Measurements from ENCODE around the gene SF3B3. TPM values are rescaled to one million over a fixed set of nuclear protein-coding genes. Genes with fewer than 3 reads are reported as not detected.
A peak's percentile ranks its signal among the peaks of the same experiment; 100 is the strongest.
"Not testable (repeated sequence)": the region's sequence is repeated elsewhere in the genome, so short reads cannot be mapped to it uniquely, and the experiment has no call there.

The SF3B3 gene
- total RNA-seq, 1 donor from 2014 or later: 129 TPM

DNA sequence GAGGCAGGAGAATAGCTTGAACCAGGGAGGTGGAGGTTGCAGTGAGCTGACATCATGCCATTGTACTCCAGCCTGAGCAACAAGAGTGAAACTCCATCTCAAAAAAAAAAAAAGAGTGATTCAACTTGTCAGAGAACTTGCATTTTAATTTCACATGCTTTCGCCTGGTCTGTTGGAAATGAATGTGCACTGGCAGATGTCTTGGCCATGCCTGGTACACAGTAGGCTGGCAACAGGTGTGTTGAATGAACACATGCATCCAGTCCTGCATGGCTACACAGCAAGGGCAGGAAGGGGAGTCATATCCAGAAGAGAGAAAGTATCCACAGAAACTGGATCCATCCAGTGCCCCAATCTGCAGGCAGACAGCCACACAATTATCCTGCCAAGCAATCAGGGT, 11.8 kb upstream of the SF3B3 start:
- no peak for DNase-seq
- Histone ChIP-seq H3K27ac (replicated peaks) (no peak overlapping the region), H3K4me1 (no peaks in the 10 kb centered on the region), H3K4me3 (no peak overlapping the region), H3K27me3 (ENCODE audit: low read depth) (no peaks in the 10 kb centered on the region), H3K9me3 (replicated peaks) (no peaks in the 10 kb centered on the region), H3K36me3 (peaks cover 100% of the 10 kb centered on the region)
- TF ChIP-seq, protein P1, sequence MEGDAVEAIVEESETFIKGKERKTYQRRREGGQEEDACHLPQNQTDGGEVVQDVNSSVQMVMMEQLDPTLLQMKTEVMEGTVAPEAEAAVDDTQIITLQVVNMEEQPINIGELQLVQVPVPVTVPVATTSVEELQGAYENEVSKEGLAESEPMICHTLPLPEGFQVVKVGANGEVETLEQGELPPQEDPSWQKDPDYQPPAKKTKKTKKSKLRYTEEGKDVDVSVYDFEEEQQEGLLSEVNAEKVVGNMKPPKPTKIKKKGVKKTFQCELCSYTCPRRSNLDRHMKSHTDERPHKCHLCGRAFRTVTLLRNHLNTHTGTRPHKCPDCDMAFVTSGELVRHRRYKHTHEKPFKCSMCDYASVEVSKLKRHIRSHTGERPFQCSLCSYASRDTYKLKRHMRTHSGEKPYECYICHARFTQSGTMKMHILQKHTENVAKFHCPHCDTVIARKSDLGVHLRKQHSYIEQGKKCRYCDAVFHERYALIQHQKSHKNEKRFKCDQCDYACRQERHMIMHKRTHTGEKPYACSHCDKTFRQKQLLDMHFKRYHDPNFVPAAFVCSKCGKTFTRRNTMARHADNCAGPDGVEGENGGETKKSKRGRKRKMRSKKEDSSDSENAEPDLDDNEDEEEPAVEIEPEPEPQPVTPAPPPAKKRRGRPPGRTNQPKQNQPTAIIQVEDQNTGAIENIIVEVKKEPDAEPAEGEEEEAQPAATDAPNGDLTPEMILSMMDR (IDR thresholded peaks at IDR 0.05; ENCODE audit: borderline replicate concordance): no peak
- intact Hi-C loops (cut with micrococcal nuclease): no loop called here

DNA sequence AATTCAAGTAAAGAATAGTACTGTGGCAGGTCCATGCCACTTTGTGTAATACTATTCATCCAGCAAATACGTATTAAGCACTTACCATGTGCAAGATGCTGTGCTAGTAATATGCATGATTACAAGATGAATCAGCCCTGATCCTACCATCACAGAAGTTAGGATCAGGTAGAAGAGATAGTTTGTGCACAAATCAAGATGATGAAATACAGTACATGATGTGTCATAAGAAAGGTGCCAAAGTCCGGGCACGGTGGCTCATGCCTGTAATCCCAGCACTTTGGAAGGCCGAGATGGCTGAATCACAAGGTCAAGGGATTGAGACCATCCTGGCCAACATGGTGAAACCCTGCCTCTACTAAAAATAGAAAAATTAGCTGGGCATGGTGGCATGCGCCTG, 11.2 kb upstream of the SF3B3 start:
- H3K4me1 ChIP-seq: no peaks in the 10 kb centered on the region
- no peak for DNase-seq
- H3K4me3 ChIP-seq: no peak overlapping the region
- H3K9me3 ChIP-seq (replicated peaks): no peaks in the 10 kb centered on the region
- H3K27me3 ChIP-seq (ENCODE audit: low read depth): no peaks in the 10 kb centered on the region
- TF ChIP-seq, protein P1 (IDR thresholded peaks at IDR 0.05; ENCODE audit: borderline replicate concordance): no peak
- intact Hi-C loops (cut with micrococcal nuclease): no loop called here
- H3K36me3 ChIP-seq: peaks cover 100% of the 10 kb centered on the region
- no peak overlapping the region for H3K27ac ChIP-seq (replicated peaks)

DNA sequence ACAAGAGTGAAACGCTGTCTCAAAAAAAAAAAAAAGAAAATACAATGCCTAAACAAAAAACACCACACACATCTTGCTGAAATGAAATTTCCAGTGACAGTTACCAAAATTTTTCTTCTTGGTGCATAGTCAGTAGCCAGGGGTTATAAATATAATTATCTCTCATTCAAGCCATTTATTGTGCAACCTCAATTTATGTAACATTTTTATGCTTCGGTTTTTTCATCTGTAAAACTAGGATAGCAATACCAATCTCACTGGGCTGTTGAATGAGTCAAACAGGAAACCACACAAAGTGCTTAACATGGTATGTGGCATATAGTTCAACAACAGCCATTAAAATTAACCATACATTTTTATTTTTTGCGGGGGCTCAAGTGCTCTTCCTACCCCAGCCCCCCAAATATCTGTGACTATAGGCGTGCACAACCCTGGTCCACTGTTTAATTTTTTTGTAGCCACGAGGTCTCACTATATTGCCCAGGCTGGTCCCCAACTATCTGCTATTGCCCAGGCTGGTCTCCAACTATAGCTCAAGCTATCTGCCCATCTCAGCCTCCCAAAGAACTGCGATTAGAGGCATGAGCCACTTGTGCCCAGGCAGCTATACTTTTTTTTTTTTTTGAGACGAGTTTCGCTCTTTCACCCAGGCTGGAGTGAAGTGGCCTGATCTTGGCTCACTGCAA, 2.9 kb upstream of the SF3B3 start:
- intact Hi-C loops (cut with micrococcal nuclease): no loop called here
- DNase-seq: no peak

DNA sequence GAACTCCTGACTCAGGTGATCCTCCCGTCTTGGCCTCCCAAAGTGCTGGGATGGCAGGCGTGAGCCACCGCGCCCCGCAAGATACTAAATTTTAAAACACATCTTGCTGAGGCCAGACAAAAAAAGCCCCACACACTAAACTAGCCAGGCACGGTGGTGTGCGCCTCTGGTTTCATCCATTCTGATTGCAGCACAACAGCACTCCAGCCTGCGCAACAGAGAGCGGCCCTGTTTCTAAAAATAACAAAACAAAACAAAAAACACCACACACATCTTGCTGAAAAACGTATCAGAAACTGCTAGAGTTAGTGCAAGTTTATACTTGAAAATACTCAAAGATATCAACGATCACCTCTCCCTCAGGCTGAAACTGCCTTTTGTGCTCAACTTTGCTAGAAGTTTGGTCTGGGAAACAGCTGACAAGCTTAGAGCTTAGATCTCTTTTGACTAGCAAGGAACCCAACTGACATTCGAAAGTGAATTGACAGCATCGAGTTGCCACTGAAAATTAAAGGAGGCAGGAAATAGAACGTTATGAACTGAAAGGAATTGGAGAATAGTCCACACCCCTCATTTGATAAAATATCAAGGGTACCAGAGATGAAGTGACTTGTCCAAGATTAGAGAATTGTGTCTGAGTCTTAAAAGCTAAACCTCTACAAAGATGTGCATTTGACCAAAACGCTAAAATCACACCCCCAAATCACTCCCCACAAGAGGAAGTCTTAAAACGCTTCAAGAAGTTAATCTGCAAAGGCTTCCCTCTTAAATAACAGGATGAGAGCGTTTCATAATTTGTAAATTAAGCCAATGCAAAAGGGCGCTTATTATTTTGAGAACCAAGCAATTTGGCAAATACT, 1.2 kb upstream of the SF3B3 start:
- intact Hi-C loops (cut with micrococcal nuclease): no loop called here
- peak overlapping the region; percentile 93 for H3K27ac ChIP-seq (replicated peaks)

More for the DNA sequence above, 2.9 kb upstream of the SF3B3 start:
- Histone ChIP-seq H3K4me3 (no peak overlapping the region), H3K27me3 (ENCODE audit: low read depth) (no peaks in the 10 kb centered on the region), H3K36me3 (peaks cover 32% of the 10 kb centered on the region), H3K27ac (replicated peaks) (no peak overlapping the region), H3K4me1 (peaks cover 36% of the 10 kb centered on the region), H3K9me3 (replicated peaks) (no peaks in the 10 kb centered on the region)
- TF ChIP-seq, protein P1 (IDR thresholded peaks at IDR 0.05; ENCODE audit: borderline replicate concordance): no peak

DNA sequence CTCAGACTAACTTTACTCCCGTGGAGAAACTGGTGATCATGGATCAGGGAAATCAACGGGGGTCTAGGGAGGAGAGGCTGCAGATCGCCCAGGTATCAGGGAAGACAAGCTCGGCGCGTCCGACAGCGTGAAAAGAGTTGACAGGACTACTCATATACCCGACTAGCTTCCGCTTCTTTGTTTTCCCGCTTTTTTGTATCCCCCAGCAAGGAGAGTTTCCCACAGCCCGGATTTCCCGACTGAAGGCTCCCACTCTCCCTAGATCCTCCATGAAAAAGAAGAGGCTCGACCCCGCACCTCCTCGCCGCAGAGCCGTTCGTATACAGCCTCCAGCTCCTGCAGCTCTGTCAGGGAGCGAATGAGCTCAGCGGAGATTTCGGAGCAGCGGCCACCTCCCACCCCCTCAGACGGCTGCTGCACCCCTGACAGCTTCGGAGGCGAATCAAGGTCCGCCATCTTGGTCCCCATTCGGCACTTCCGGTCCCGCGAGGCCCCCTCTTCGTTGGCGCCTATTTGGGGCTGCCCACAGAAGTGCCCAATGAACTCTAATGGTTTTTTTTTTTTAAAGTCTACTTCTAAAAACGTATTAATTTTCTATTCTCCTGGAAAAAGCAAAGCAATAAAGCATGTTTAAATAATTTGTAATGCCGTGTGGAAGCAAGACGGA, 407 bp upstream of the SF3B3 start, which contains the start of gene COG4:
TSS of gene COG4 (minus strand) at position 479 of the 667 bp plus-strand sequence. CDS start at position 468, 11 bp downstream.
- peak within 1 kb of the TSS; percentile 93 for H3K27ac ChIP-seq (replicated peaks)
- intact Hi-C loops (cut with micrococcal nuclease): no loop called here
- no peaks in the 10 kb centered on the region for H3K9me3 ChIP-seq (replicated peaks)
- TF ChIP-seq, protein P1 (IDR thresholded peaks at IDR 0.05; ENCODE audit: borderline replicate concordance): no peak
- peak; percentile 90 for DNase-seq
- H3K4me1 ChIP-seq: peaks cover 60% of the 10 kb centered on the region
- peak within 1 kb of the TSS; percentile 80 for H3K4me3 ChIP-seq
- no peaks in the 10 kb centered on the region for H3K27me3 ChIP-seq (ENCODE audit: low read depth)
- H3K36me3 ChIP-seq: peaks cover 31% of the 10 kb centered on the region

More for the DNA sequence above, 1.2 kb upstream of the SF3B3 start:
- H3K27me3 ChIP-seq (ENCODE audit: low read depth): no peaks in the 10 kb centered on the region
- TF ChIP-seq, protein P1 (IDR thresholded peaks at IDR 0.05; ENCODE audit: borderline replicate concordance): no peak
- peak overlapping the region; percentile 80 for H3K4me3 ChIP-seq
- peaks cover 53% of the 10 kb centered on the region for H3K4me1 ChIP-seq
- H3K9me3 ChIP-seq (replicated peaks): no peaks in the 10 kb centered on the region
- H3K36me3 ChIP-seq: peaks cover 31% of the 10 kb centered on the region
- DNase-seq: no peak

DNA sequence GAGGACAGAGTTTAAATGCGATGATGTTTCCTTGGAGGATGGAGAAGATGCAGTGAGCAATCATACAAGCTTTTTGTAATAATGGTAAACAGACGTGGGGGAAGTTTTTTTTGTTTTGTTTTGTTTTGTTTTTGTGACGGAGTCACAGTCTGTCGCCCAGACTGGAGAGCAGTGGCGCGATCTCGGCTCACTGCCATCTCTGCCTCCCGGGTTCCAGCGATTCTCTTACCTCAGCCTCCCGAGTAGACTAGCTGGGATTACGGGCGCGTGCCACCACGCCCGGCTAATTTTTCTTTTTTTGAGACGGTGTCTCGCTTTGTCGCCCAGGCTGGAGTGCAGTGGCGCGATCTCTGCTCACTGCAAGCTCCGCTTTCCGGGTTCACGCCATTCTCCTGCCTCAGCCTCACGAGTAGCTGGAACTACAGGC, 796 bp downstream of the SF3B3 start:
- intact Hi-C loops (cut with micrococcal nuclease): not testable (repeated sequence)
- H3K4me1 ChIP-seq: peaks cover 72% of the 10 kb centered on the region

More for the DNA sequence above, 796 bp downstream of the SF3B3 start:
- Histone ChIP-seq H3K36me3 (peaks cover 34% of the 10 kb centered on the region), H3K4me3 (peak overlapping the region; percentile 80), H3K27ac (replicated peaks) (peak overlapping the region; percentile 93)
- not testable (repeated sequence) for H3K27me3 ChIP-seq (ENCODE audit: low read depth); H3K9me3 ChIP-seq (replicated peaks)
- DNase-seq: peak; percentile 16
